Measurements from ENCODE around the gene GALNT17.

DNA sequence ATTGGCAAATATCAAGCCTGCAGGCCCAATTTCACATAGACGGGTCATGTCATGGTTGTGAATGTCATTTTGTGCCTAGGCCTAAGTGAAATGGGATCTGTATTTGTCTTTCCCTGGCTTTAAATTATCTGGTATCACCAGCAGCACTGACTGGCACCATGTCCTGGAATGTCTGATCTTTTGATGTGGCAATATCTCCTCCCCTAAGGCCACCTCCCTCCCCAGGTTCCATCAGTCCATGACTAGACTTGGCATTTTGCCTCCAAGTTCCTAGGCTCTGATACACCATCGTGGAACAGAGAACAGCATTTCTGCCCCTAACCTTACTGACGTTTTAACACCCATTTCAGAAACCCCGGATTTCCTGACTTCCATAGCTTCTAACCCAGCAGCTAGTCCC, 513.9 kb downstream of the GALNT17 start:
- TF ChIP-seq, protein P1, sequence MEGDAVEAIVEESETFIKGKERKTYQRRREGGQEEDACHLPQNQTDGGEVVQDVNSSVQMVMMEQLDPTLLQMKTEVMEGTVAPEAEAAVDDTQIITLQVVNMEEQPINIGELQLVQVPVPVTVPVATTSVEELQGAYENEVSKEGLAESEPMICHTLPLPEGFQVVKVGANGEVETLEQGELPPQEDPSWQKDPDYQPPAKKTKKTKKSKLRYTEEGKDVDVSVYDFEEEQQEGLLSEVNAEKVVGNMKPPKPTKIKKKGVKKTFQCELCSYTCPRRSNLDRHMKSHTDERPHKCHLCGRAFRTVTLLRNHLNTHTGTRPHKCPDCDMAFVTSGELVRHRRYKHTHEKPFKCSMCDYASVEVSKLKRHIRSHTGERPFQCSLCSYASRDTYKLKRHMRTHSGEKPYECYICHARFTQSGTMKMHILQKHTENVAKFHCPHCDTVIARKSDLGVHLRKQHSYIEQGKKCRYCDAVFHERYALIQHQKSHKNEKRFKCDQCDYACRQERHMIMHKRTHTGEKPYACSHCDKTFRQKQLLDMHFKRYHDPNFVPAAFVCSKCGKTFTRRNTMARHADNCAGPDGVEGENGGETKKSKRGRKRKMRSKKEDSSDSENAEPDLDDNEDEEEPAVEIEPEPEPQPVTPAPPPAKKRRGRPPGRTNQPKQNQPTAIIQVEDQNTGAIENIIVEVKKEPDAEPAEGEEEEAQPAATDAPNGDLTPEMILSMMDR (optimal IDR thresholded peaks at IDR 0.05 in 1 of 3, IDR thresholded peaks at IDR 0.05 in 1 of 3, conservative IDR thresholded peaks at IDR 0.05 in 1 of 3; ENCODE audit: extremely low read depth in 1 of 3, insufficient read depth in 2 of 3, low read length in 3 of 3) = no peak
- no peak for TF ChIP-seq EZH2 (IDR thresholded peaks at IDR 0.05; ENCODE audit: low read length)
